K562 (cell line): ENCODE measurements around the gene EWSR1. TPM values are rescaled to one million over a fixed set of nuclear protein-coding genes. Genes with fewer than 3 reads are reported as not detected.
A peak's percentile ranks its signal among the peaks of the same experiment; 100 is the strongest.

Experiments
- CEBPB ChIP-seq: fragments of 450-650 bp; IDR thresholded peaks from 2 replicates; pipeline ENCODE4 v1.6.1; 2016; ENCODE audit warnings: missing genetic modification characterization, missing compliant biosample characterization
- ELF1 ChIP-seq: fragments of 200-800 bp; sonication (Bioruptor generic); IDR thresholded peaks from 2 replicates; pipeline ENCODE4 v1.6.1; 2016; ENCODE audit warnings: missing genetic modification characterization, missing compliant biosample characterization
- FOXM1 ChIP-seq, 2 experiments: fragments of 450-650 bp in 1 of 2; sonication (generic) in 1 of 2; formaldehyde crosslinking in 1 of 2; IDR thresholded peaks; 2 replicates each; pipeline versions ENCODE4 v1.6.1 to v1.9.0; 2017 to 2022; ENCODE audit warnings: low read depth in 2 of 2, mild to moderate bottlenecking in 2 of 2, missing genetic modification reagents in 1 of 2, moderate library complexity in 1 of 2
- FOXP1 ChIP-seq: sonication (generic); formaldehyde crosslinking; IDR thresholded peaks from 2 replicates; pipeline ENCODE4 v1.8.0; 2022; ENCODE audit warnings: mild to moderate bottlenecking, missing genetic modification reagents
- JUND ChIP-seq, 2 experiments: IDR thresholded peaks; 2 replicates in 1 of 2; 3 replicates in 1 of 2; pipeline ENCODE4 v1.6.1; 2011; ENCODE audit warnings: borderline replicate concordance in 2 of 2, low read depth in 2 of 2, low read length in 2 of 2, improper control_type of control experiment in 1 of 2, missing biosample characterization in 1 of 2, missing genetic modification characterization in 1 of 2, missing genetic modification reagents in 1 of 2
- KLF16 ChIP-seq: IDR thresholded peaks from 2 replicates; pipeline ENCODE4 v1.6.1; 2016; ENCODE audit warnings: antibody characterized with exemption
- MEIS2 ChIP-seq: fragments of 450-650 bp; IDR thresholded peaks from 2 replicates; pipeline ENCODE4 v1.6.1; 2014; ENCODE audit warnings: mild to moderate bottlenecking; ENCODE audit not compliant: partially characterized antibody
- OTX1 ChIP-seq: fragments of 450-650 bp; formaldehyde crosslinking; IDR thresholded peaks from 2 replicates; pipeline ENCODE4 v1.4.0; 2022; ENCODE audit warnings: mild to moderate bottlenecking
- PHTF2 ChIP-seq: fragments of 250-450 bp; sonication (Bioruptor Pico); IDR thresholded peaks from 2 replicates; pipeline ENCODE4 v1.5.0; 2021; ENCODE audit warnings: mild to moderate bottlenecking
- PTRF ChIP-seq: fragments of 450-650 bp; IDR thresholded peaks from 2 replicates; pipeline ENCODE4 v1.6.1; 2016; ENCODE audit warnings: mild to moderate bottlenecking, missing genetic modification characterization, missing compliant biosample characterization
- PURB ChIP-seq: sonication (generic); formaldehyde crosslinking; IDR thresholded peaks from 2 replicates; pipeline ENCODE4 v1.9.0; 2021; ENCODE audit warnings: low read depth, mild to moderate bottlenecking, missing genetic modification reagents
- RB1 ChIP-seq: fragments of 450-650 bp; IDR thresholded peaks from 2 replicates; pipeline ENCODE4 v1.6.1; 2017; ENCODE audit warnings: low read depth, mild to moderate bottlenecking
- STAT5B ChIP-seq: fragments of 250-450 bp; sonication (Bioruptor Pico); IDR thresholded peaks from 2 replicates; pipeline ENCODE4 v1.8.0; 2021; ENCODE audit warnings: mild to moderate bottlenecking, inconsistent platforms
- WHSC1 ChIP-seq: IDR thresholded peaks from one replicate; pipeline ENCODE4 v1.6.1; 2012; ENCODE audit warnings: low read length, control low read depth, inconsistent platforms
- ZNF134 ChIP-seq: fragments of 250-450 bp; sonication (Bioruptor Pico); conservative IDR thresholded peaks from 2 replicates; pipeline ENCODE4 v1.4.0; 2020
- ZNF184 ChIP-seq: sonication (generic); formaldehyde crosslinking; IDR thresholded peaks from 2 replicates; pipeline ENCODE4 v1.5.0; 2020; ENCODE audit warnings: missing genetic modification reagents
- ZNF584 ChIP-seq: fragments of 200-800 bp; sonication (Bioruptor generic); IDR thresholded peaks from 2 replicates; pipeline ENCODE4 v1.6.1; 2016; ENCODE audit warnings: low read depth, mild to moderate bottlenecking, missing genetic modification characterization, missing compliant biosample characterization
- ZNF79 ChIP-seq: fragments of 250-450 bp; sonication (Bioruptor Pico); IDR thresholded peaks from 2 replicates; pipeline ENCODE4 v1.4.0; 2020; ENCODE audit warnings: low read depth, mild to moderate bottlenecking, moderate library complexity
- polyA plus RNA-seq, 8 experiments: library from polyadenylated mRNA; depleted of rRNA in 4 of 8; stranded (reverse) in 5 of 8; unstranded in 3 of 8; fragments of >200 nt; fragmentation: Nextera tagmentation in 2 of 8; fragmentation: Illumina TruSeq in 1 of 8; extraction: Ambion mirVana in 2 of 8; extraction: Trizol in 1 of 8; gene quantifications; 2 replicates each; pipeline versions ENCODE4 v1.2.1 to v1.2.3, GENCODE V29; 2011 to 2014; ENCODE audit warnings: inconsistent platforms in 1 of 8, missing spikeins in 1 of 8
- total RNA-seq, 7 experiments: library from RNA; depleted of rRNA in 6 of 7; stranded (reverse); fragments of >200 nt in 6 of 7; fragmentation: Illumina TruSeq in 2 of 7; extraction: Trizol in 2 of 7; gene quantifications; 2 replicates each; pipeline versions ENCODE4 v1.2.1 to v1.2.3, GENCODE V29; 2011 to 2021; ENCODE audit warnings: low replicate concordance in 1 of 7
- TF ChIP-seq, protein P1 (sequence below): fragments of 250-450 bp; sonication (Bioruptor Pico); IDR thresholded peaks from 2 replicates; pipeline ENCODE4 v1.8.0; 2022; ENCODE audit warnings: inconsistent platforms, mild to moderate bottlenecking, moderate library complexity, borderline replicate concordance
- TF ChIP-seq, protein P2 (sequence below), 3 experiments: IDR thresholded peaks in 2 of 3; conservative IDR thresholded peaks in 1 of 3; 2 replicates each; pipeline ENCODE4 v1.5.1; 2011 to 2012; ENCODE audit warnings: low read length in 3 of 3, mild to moderate bottlenecking in 3 of 3, control low read depth in 2 of 3, improper control_type of control experiment in 1 of 3, inconsistent platforms in 1 of 3, low read depth in 1 of 3, mixed read lengths in 1 of 3, moderate library complexity in 1 of 3; ENCODE audit not compliant: insufficient read depth in 2 of 3
- TF ChIP-seq, protein P3 (sequence below): fragments of 250-450 bp; sonication (Bioruptor Pico); IDR thresholded peaks from 2 replicates; pipeline ENCODE4 v1.5.0; 2021

The EWSR1 gene
- total and polyA plus RNA-seq, 9 of the 15 experiments (the other 6 are each of a cell fraction or from before 2014, with no cell fraction given): 83.3 to 450 (median 239) TPM

DNA sequence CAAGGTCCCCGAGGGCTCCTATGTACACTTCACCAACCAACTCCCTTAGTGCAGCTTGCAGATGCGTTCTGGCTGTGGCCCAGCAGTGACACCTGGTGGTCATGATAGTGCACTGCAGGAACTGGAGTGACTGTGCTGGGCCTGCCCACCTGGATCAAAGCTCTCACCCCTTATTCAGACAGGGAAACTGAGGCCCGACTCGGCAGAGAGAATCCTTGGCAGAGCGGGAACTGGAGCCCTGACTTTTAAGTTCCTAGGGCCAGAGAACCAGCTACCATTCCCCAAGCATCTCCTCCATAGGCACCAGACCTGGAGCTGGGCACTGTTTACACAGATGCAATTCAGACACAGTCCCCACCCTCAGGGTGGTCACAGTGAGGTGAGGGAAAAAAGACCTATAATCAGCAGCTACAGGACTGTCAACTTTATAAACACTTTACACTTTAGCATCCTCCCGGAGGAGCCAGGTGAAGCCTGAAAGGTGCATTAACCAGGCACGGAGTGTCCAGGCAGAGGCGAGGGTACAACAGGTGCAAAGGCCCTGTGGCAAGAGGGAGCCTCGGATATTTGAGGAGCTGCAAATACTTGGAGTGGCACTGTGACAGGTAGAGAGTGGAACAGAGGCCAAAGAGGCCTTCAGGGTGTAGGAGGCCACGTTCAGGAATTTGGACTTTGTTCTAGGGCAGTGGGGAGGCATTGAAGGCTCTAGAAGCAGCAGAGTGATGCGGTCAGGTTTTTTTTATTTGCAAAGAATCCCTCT is 22.3 kb upstream of the EWSR1 start (continued):
- TF ChIP-seq, protein P1, sequence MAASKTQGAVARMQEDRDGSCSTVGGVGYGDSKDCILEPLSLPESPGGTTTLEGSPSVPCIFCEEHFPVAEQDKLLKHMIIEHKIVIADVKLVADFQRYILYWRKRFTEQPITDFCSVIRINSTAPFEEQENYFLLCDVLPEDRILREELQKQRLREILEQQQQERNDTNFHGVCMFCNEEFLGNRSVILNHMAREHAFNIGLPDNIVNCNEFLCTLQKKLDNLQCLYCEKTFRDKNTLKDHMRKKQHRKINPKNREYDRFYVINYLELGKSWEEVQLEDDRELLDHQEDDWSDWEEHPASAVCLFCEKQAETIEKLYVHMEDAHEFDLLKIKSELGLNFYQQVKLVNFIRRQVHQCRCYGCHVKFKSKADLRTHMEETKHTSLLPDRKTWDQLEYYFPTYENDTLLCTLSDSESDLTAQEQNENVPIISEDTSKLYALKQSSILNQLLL: no peak
- TF ChIP-seq JUND (IDR thresholded peaks at IDR 0.05; ENCODE audit: borderline replicate concordance, low read depth, low read length): no peak
- TF ChIP-seq JUND (tag; IDR thresholded peaks at IDR 0.05; ENCODE audit: borderline replicate concordance, low read depth, low read length): no peak
- no peak for TF ChIP-seq ELF1 (tag)
- TF ChIP-seq, protein P2, sequence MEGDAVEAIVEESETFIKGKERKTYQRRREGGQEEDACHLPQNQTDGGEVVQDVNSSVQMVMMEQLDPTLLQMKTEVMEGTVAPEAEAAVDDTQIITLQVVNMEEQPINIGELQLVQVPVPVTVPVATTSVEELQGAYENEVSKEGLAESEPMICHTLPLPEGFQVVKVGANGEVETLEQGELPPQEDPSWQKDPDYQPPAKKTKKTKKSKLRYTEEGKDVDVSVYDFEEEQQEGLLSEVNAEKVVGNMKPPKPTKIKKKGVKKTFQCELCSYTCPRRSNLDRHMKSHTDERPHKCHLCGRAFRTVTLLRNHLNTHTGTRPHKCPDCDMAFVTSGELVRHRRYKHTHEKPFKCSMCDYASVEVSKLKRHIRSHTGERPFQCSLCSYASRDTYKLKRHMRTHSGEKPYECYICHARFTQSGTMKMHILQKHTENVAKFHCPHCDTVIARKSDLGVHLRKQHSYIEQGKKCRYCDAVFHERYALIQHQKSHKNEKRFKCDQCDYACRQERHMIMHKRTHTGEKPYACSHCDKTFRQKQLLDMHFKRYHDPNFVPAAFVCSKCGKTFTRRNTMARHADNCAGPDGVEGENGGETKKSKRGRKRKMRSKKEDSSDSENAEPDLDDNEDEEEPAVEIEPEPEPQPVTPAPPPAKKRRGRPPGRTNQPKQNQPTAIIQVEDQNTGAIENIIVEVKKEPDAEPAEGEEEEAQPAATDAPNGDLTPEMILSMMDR (IDR thresholded peaks at IDR 0.05 in 2 of 3, conservative IDR thresholded peaks at IDR 0.05 in 1 of 3; ENCODE audit: insufficient read depth in 2 of 3, low read depth in 1 of 3, low read length in 3 of 3): peak; percentile 81 to 88 (median 84)
- TF ChIP-seq FOXM1 (IDR thresholded peaks at IDR 0.05; ENCODE audit: low read depth): no peak
- no peak for TF ChIP-seq FOXM1 (CRISPR knock-in tag; IDR thresholded peaks at IDR 0.05; ENCODE audit: low read depth)
- TF ChIP-seq WHSC1: no peak
- TF ChIP-seq ZNF184 (CRISPR knock-in tag): no peak
- no peak for TF ChIP-seq PURB
- TF ChIP-seq, protein P3, sequence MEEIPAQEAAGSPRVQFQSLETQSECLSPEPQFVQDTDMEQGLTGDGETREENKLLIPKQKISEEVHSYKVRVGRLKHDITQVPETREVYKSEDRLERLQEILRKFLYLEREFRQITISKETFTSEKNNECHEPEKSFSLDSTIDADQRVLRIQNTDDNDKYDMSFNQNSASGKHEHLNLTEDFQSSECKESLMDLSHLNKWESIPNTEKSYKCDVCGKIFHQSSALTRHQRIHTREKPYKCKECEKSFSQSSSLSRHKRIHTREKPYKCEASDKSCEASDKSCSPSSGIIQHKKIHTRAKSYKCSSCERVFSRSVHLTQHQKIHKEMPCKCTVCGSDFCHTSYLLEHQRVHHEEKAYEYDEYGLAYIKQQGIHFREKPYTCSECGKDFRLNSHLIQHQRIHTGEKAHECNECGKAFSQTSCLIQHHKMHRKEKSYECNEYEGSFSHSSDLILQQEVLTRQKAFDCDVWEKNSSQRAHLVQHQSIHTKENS (CRISPR knock-in tag): no peak
- no peak for TF ChIP-seq ZNF79 (CRISPR knock-in tag)
- TF ChIP-seq RB1: peak; percentile 36; the same call in 1 of the 2 replicates
- no peak for TF ChIP-seq STAT5B (CRISPR knock-in tag)
- no peak for TF ChIP-seq ZNF584 (CRISPR knock-in tag)
- no peak for TF ChIP-seq PTRF (tag)
- TF ChIP-seq CEBPB (tag): no peak
- TF ChIP-seq PHTF2: no peak
- TF ChIP-seq ZNF134 (CRISPR knock-in tag): no peak
- TF ChIP-seq KLF16: 0 out of 2 replicates have a peak, but pooled peaks have one; percentile 26
- no peak for TF ChIP-seq MEIS2
- TF ChIP-seq FOXP1 (CRISPR knock-in tag): no peak
- TF ChIP-seq OTX1 (CRISPR knock-in tag): no peak
